Osteoblast (primary cell): Measurements from ENCODE around the gene GMCL1. TPM values are rescaled to one million over a fixed set of nuclear protein-coding genes. Genes with fewer than 3 reads are reported as not detected.

Source experiments
- DNase-seq: peaks from one replicate; pipeline ENCODE4 v3.0.0; 2011; ENCODE audit warnings: low spot score, mixed read lengths; ENCODE audit not compliant: insufficient read length; ENCODE audit errors: missing footprints
- H2AFZ ChIP-seq: 2 replicates; pipeline ENCODE4 v1.6.0; 2011; ENCODE audit warnings: mild to moderate bottlenecking, low read length
- H3K27ac ChIP-seq: 2 replicates; pipeline ENCODE4 v1.5.1; 2011; ENCODE audit warnings: mild to moderate bottlenecking, low read depth, low read length, moderate library complexity
- H3K27me3 ChIP-seq: 2 replicates; pipeline ENCODE4 v1.6.0; 2012; ENCODE audit warnings: mild to moderate bottlenecking, control low read depth, inconsistent platforms, low read length, moderate library complexity; ENCODE audit not compliant: insufficient read depth
- H3K36me3 ChIP-seq: 2 replicates; pipeline ENCODE4 v1.5.1; 2011; ENCODE audit warnings: mild to moderate bottlenecking, low read length, control low read depth, moderate library complexity; ENCODE audit not compliant: insufficient read depth
- H3K4me1 ChIP-seq: 2 replicates; pipeline ENCODE4 v1.5.1; 2011; ENCODE audit warnings: mild to moderate bottlenecking, low read length, control low read depth, moderate library complexity; ENCODE audit not compliant: insufficient read depth
- H3K4me2 ChIP-seq: 2 replicates; pipeline ENCODE4 v1.6.0; 2011; ENCODE audit warnings: mild to moderate bottlenecking, low read length; ENCODE audit not compliant: insufficient read depth
- H3K4me3 ChIP-seq: fragments of 200-600 bp; sonication (generic); 3 replicates; pipeline ENCODE4 v1.5.1; 2012; ENCODE audit warnings: mild to moderate bottlenecking, low read length, inconsistent platforms; ENCODE audit not compliant: insufficient read depth
- H3K79me2 ChIP-seq: 2 replicates; pipeline ENCODE4 v1.6.0; 2012; ENCODE audit warnings: mild to moderate bottlenecking, low read length, control low read depth, inconsistent platforms; ENCODE audit not compliant: insufficient read depth
- H3K9me3 ChIP-seq: 2 replicates; pipeline ENCODE4 v1.5.1; 2011; ENCODE audit warnings: low read depth, low read length, control low read depth
- H4K20me1 ChIP-seq: 2 replicates; pipeline ENCODE4 v1.6.0; 2012; ENCODE audit warnings: mild to moderate bottlenecking, low read length, control low read depth; ENCODE audit not compliant: insufficient read depth
- total RNA-seq: library from RNA; depleted of rRNA; stranded (reverse); fragments of >200 nt; gene quantifications from 2 replicates; pipeline ENCODE4 v1.2.3, GENCODE V29; 2012
- TF ChIP-seq, protein P1 (sequence below): IDR thresholded peaks from 2 replicates; pipeline ENCODE4 v1.5.1; 2011; ENCODE audit warnings: mild to moderate bottlenecking, low read depth, low read length, moderate library complexity; ENCODE audit errors: extremely low read depth

The GMCL1 gene
- total RNA-seq, 1 donor: 8.7 TPM

DNA sequence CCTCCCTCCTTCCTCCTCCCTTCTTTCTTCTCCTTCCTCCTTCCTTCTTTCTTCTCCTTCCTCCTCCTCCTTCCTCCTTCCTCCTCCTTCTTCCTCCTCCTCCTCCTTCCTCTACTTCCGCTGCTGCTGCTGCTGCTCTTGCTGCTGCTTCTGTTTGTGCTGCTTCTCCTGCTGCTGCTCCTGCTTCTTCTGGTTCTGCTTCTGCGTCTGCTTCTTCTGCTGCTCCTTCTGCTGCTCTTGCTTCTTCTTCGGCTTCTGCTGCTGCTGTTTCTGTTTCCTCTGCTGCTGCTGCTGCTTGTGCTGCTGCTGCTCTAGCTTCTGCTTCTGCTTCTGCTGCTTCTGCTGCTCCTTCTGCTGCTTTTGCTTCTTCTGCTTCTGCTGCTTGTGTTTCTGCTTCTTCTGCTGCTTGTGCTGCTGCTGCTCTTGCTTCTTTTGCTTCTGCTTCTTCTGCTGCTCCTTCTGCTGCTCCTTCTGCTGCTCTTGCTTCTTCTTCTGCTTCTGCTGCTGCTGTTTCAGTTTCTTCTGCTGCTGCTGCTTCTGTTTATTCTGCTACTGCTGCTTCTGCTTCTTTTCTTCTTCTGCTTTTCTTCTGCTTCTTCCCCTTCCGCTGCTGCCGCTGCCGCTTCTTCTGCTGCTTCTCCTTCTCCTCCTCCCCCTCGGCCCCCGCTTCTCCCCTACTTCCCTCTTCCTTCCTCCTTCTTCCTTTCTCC, 72.9 kb downstream of the GMCL1 start:
- TF ChIP-seq, protein P1, sequence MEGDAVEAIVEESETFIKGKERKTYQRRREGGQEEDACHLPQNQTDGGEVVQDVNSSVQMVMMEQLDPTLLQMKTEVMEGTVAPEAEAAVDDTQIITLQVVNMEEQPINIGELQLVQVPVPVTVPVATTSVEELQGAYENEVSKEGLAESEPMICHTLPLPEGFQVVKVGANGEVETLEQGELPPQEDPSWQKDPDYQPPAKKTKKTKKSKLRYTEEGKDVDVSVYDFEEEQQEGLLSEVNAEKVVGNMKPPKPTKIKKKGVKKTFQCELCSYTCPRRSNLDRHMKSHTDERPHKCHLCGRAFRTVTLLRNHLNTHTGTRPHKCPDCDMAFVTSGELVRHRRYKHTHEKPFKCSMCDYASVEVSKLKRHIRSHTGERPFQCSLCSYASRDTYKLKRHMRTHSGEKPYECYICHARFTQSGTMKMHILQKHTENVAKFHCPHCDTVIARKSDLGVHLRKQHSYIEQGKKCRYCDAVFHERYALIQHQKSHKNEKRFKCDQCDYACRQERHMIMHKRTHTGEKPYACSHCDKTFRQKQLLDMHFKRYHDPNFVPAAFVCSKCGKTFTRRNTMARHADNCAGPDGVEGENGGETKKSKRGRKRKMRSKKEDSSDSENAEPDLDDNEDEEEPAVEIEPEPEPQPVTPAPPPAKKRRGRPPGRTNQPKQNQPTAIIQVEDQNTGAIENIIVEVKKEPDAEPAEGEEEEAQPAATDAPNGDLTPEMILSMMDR: no peak
- Histone ChIP-seq H3K36me3 (peaks cover 76% of the 10 kb centered on the region), H3K27ac (no peak overlapping the region)

DNA sequence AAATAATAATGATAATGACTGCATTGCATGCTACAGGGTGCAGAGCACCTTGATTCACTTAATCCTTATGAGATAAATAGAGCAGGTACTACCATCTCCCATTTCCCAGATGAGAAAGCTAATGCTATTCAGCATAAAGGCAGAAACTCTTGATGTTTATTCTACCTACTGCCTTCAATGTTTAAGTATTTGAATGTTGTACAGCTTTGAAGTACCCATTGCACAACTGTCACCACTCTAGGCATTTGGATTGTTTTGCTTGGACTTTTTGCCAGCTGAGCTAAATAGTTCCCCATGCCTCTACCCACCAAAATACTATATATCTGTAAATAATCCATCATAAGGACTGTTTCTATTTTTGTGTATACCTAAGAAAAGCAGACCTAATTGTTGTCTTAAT, 77.8 kb downstream of the GMCL1 start:
- Histone ChIP-seq H3K4me3 (no peak overlapping the region), H3K4me1 (no peaks in the 10 kb centered on the region), H3K4me2 (no peak overlapping the region), H4K20me1 (no peaks in the 10 kb centered on the region), H3K79me2 (peaks cover 7% of the 10 kb centered on the region), H3K27ac (no peak overlapping the region), H3K36me3 (peaks cover 65% of the 10 kb centered on the region), H2AFZ (no peak overlapping the region), H3K9me3 (no peaks in the 10 kb centered on the region), H3K27me3 (no peaks in the 10 kb centered on the region)
- TF ChIP-seq, protein P1: no peak
- DNase-seq: no peak

More for the DNA sequence above, 72.9 kb downstream of the GMCL1 start:
- H3K79me2 ChIP-seq: peaks cover 44% of the 10 kb centered on the region
- DNase-seq: no peak
- H2AFZ ChIP-seq: no peak overlapping the region
- no peaks in the 10 kb centered on the region for H3K9me3 ChIP-seq
- peaks cover 6% of the 10 kb centered on the region for H4K20me1 ChIP-seq
- no peaks in the 10 kb centered on the region for H3K27me3 ChIP-seq
- no peaks in the 10 kb centered on the region for H3K4me1 ChIP-seq
- no peak overlapping the region for H3K4me3 ChIP-seq
- no peak overlapping the region for H3K4me2 ChIP-seq

DNA sequence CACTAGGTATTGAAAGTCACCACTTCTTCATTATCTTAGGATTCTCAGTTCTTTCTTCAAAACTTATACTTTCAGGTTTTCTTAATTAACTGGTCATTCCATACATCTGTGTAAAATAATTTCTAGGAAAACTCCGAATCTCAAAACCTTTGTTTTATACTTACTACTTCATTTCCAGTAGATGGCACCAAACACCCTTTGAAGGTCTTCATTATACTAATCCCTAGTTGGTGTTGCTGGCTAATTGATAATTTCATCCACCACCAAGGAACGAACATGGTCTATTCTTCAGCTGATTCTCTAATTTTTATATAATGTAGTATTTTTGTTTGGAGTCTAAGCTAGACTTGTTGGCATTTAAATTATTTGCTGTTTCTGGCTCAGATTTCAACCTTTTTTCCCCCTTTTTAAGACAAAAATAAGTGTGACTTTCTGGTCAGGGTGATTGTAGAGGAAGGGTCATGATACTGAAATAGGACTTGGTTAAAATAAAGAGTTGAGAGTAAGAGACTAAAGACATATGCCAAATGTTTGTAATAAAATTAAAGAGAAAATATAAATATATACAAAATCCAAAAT, 82.6 kb downstream of the GMCL1 start:
- Histone ChIP-seq H3K36me3 (peaks cover 39% of the 10 kb centered on the region), H3K27ac (peak overlapping the region; percentile 39), H3K4me1 (peaks cover 23% of the 10 kb centered on the region), H3K27me3 (no peaks in the 10 kb centered on the region), H3K79me2 (peaks cover 21% of the 10 kb centered on the region), H4K20me1 (no peaks in the 10 kb centered on the region), H3K4me2 (no peak overlapping the region), H2AFZ (no peak overlapping the region), H3K4me3 (no peak overlapping the region), H3K9me3 (no peaks in the 10 kb centered on the region)
- no peak for DNase-seq
- TF ChIP-seq, protein P1: peak; percentile 57

DNA sequence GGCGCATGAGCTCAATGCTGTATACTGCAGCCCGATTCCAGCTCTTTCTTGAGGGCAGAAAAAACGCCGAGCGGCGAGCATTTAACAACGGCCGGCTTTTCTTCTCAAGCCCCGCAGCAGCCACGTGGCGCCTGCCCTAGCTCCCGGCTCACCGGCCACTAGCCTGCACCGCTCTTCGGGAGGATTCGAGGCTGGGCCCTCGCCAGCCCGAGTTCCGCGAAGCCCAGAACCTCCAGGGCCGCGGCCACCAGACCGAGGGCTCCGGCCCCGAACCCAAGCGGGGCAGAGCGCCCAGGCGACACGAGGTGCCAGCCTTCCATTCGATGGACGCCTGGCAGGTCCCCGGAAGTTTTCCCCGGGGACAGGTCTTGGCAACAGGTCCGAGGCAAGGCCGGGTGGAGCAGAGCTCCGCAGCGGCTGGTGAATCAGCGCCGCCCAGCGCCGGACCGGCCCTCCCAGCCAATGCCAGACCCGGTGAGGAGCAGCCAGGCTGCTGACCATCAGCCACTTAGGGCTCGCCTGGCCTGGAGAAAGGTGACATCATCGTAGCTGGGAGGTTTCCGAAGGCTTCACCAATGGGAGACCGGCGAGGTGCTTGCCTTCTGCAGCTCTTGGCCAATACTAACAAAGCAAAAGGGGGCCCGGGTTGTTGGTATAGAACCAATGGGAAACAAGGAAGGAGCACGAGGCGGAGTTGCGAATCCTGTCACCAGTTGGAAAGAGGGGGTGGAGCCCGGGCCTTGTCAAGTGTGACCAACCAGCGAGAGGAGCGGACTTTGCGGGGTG, 84.9 kb downstream of the GMCL1 start:
- Histone ChIP-seq H3K27ac (peak overlapping the region; percentile 93), H3K36me3 (peaks cover 24% of the 10 kb centered on the region), H3K4me1 (peaks cover 34% of the 10 kb centered on the region), H3K4me3 (peak overlapping the region; percentile 81), H3K27me3 (no peaks in the 10 kb centered on the region), H3K79me2 (peaks cover 28% of the 10 kb centered on the region), H2AFZ (peak overlapping the region; percentile 72), H3K4me2 (peak overlapping the region; percentile 93), H3K9me3 (no peaks in the 10 kb centered on the region), H4K20me1 (no peaks in the 10 kb centered on the region)
- TF ChIP-seq, protein P1: no peak
- DNase-seq: peak; percentile 97
